ENCODE data around the gene PRKG1. TPM values are rescaled to one million over a fixed set of nuclear protein-coding genes. Genes with fewer than 3 reads are reported as not detected.

PRKG1 gene
- total RNA-seq, 1 donor from 2014 or later = 22.8 TPM

DNA sequence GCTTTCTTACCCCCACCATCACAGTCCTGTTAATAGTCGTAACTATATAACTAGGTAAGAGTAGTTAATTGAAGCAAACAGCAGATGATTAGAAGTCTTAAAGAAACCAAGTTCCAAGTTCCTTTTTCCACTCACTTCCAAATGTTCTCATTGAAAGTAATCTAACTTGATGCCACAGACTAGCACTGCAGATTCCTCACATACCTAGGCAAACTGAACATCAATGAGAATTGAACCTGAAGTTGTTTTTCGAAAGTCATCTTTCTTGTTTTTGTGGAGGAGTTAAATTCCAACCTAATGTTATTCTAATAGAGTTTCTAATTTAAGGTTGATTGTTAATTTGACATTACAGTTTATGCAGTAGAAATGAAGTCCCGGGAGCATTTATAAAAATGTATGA is 5.5 kb downstream of the PRKG1 start:
- Mint-ChIP-seq H3K4me1 (ENCODE audit: low read depth) (peaks cover 44% of the 10 kb centered on the region), H3K27ac (ENCODE audit: unreplicated experiment) (no peak overlapping the region), H3K27me3 (ENCODE audit: low read depth) (no peaks in the 10 kb centered on the region), H3K4me3 (ENCODE audit: unreplicated experiment) (no peak overlapping the region), H3K9me3 (ENCODE audit: low read depth) (no peaks in the 10 kb centered on the region), H3K36me3 (ENCODE audit: low read depth) (no peaks in the 10 kb centered on the region)
- DNase-seq (ENCODE audit: low spot score) = no peak
- no peak for TF ChIP-seq CTCF (IDR thresholded peaks at IDR 0.05)

GRCh38 chr10:51080311-51081006 is 6.2 kb downstream of the PRKG1 start:
- H3K4me3 Mint-ChIP-seq (ENCODE audit: unreplicated experiment) = no peak overlapping the region
- H3K36me3 Mint-ChIP-seq (ENCODE audit: low read depth) = no peaks in the 10 kb centered on the region
- peaks cover 39% of the 10 kb centered on the region for H3K4me1 Mint-ChIP-seq (ENCODE audit: low read depth)
- H3K27me3 Mint-ChIP-seq (ENCODE audit: low read depth) = no peaks in the 10 kb centered on the region
- no peak for TF ChIP-seq CTCF (IDR thresholded peaks at IDR 0.05)
- H3K9me3 Mint-ChIP-seq (ENCODE audit: low read depth) = no peaks in the 10 kb centered on the region
- no peak overlapping the region for H3K27ac Mint-ChIP-seq (ENCODE audit: unreplicated experiment)
- no peak for DNase-seq (ENCODE audit: low spot score)

DNA sequence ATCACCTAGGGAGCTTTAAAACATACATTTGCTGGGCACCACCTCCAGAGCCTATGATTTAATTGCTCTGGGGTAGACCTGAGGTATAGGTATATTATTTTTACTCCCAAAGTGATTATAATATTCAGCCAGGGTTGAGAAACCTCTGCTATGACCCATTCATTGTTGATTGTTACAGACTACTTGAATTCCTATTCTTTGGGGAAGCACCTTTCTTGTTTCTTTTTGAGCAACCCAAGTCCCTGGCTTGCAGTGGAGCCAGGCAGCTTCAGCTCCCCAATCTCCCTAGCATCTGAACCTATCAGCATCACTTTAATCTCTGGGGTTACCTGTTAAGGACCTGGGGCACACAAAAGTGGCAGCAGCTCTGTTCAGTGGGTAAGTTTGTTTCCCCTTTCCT is 8.6 kb downstream of the PRKG1 start:
- Mint-ChIP-seq H3K27me3 (ENCODE audit: low read depth) (no peaks in the 10 kb centered on the region), H3K36me3 (ENCODE audit: low read depth) (no peaks in the 10 kb centered on the region), H3K4me3 (ENCODE audit: unreplicated experiment) (no peak overlapping the region), H3K27ac (ENCODE audit: unreplicated experiment) (no peak overlapping the region), H3K4me1 (ENCODE audit: low read depth) (peaks cover 40% of the 10 kb centered on the region), H3K9me3 (ENCODE audit: low read depth) (no peaks in the 10 kb centered on the region)
- no peak for DNase-seq (ENCODE audit: low spot score)
- TF ChIP-seq CTCF (IDR thresholded peaks at IDR 0.05) = no peak

- H3K4me1 Mint-ChIP-seq (ENCODE audit: low read depth) = peaks cover 40% of the 10 kb centered on the region
- DNase-seq (ENCODE audit: low spot score) = no peak
- H3K27ac Mint-ChIP-seq (ENCODE audit: unreplicated experiment) = peak overlapping the region; percentile 34
Observed at GRCh38 chr10:51083356-51083853, 9.1 kb downstream of the PRKG1 start.

GRCh38 chr10:51085204-51085603 is 10.9 kb downstream of the PRKG1 start:
- no peak for TF ChIP-seq CTCF (IDR thresholded peaks at IDR 0.05)
- H3K27me3 Mint-ChIP-seq (ENCODE audit: low read depth) = no peaks in the 10 kb centered on the region
- no peak for DNase-seq (ENCODE audit: low spot score)
- no peak overlapping the region for H3K27ac Mint-ChIP-seq (ENCODE audit: unreplicated experiment)
- peaks cover 33% of the 10 kb centered on the region for H3K4me1 Mint-ChIP-seq (ENCODE audit: low read depth)
- H3K36me3 Mint-ChIP-seq (ENCODE audit: low read depth) = no peaks in the 10 kb centered on the region
- no peak overlapping the region for H3K4me3 Mint-ChIP-seq (ENCODE audit: unreplicated experiment)
- H3K9me3 Mint-ChIP-seq (ENCODE audit: low read depth) = no peaks in the 10 kb centered on the region

More at GRCh38 chr10:51083356-51083853, 9.1 kb downstream of the PRKG1 start:
- H3K27me3 Mint-ChIP-seq (ENCODE audit: low read depth) = no peaks in the 10 kb centered on the region
- no peaks in the 10 kb centered on the region for H3K9me3 Mint-ChIP-seq (ENCODE audit: low read depth)
- peak; percentile 51 for TF ChIP-seq CTCF (IDR thresholded peaks at IDR 0.05)
- H3K36me3 Mint-ChIP-seq (ENCODE audit: low read depth) = no peaks in the 10 kb centered on the region
- peak overlapping the region; percentile 41 for H3K4me3 Mint-ChIP-seq (ENCODE audit: unreplicated experiment)

Data from chondrocyte (in vitro differentiated cells).